ENCODE measurements around the gene TXK. TPM values are rescaled to one million over a fixed set of nuclear protein-coding genes. Genes with fewer than 3 reads are reported as not detected.
"Not testable (repeated sequence)": the region's sequence is repeated elsewhere in the genome, so short reads cannot be mapped to it uniquely, and the experiment has no call there.

TXK gene
- total RNA-seq, 2 experiments from 2014 or later = 67.0 to 69.9 TPM

DNA sequence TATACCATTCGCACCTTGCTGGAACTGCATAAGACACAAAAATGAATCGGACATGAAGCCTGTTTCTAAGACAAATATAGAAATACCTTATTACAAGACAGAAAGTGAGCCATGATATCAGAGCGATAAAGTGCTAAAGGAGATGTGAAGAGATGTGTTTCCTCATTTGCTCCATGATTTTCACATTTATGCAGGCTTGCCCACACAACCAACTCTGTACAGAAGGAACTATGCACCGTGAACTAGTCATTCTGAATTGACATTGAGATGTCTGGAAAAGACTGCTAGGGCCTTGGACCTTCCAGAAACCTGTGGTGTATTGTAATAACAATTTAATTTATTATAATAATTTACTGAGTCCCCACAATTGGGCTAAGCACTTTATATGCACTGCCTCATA is 38.6 kb upstream of the TXK start:
- Histone ChIP-seq H3K9me3 (ENCODE audit: control insufficient read depth in 1 of 2, insufficient read depth in 1 of 2, low read length in 2 of 2) (no peaks in the 10 kb centered on the region), H3K4me1 (ENCODE audit: insufficient read depth, low read length) (no peaks in the 10 kb centered on the region), H3K27ac (ENCODE audit: low read depth in 1 of 2, low read length in 2 of 2) (no peak overlapping the region), H3K4me3 (ENCODE audit: low read length) (no peak overlapping the region), H3K27me3 (ENCODE audit: control insufficient read depth in 1 of 2, insufficient read depth in 2 of 2, low read length in 2 of 2) (no peaks in the 10 kb centered on the region), H3K36me3 (ENCODE audit: insufficient read depth, low read length) (no peaks in the 10 kb centered on the region)
- Mint-ChIP-seq H3K36me3 (ENCODE audit: low read depth) (peaks cover 3% of the 10 kb centered on the region), H3K27me3 (no peaks in the 10 kb centered on the region), H3K4me3 (no peak overlapping the region), H3K27ac (no peak overlapping the region), H3K9me3 (no peaks in the 10 kb centered on the region), H3K4me1 (ENCODE audit: low read depth) (no peaks in the 10 kb centered on the region)
- DNase-seq (no peak), ATAC-seq (ENCODE audit: poor library complexity) (no peak)
- TF ChIP-seq, protein P1, sequence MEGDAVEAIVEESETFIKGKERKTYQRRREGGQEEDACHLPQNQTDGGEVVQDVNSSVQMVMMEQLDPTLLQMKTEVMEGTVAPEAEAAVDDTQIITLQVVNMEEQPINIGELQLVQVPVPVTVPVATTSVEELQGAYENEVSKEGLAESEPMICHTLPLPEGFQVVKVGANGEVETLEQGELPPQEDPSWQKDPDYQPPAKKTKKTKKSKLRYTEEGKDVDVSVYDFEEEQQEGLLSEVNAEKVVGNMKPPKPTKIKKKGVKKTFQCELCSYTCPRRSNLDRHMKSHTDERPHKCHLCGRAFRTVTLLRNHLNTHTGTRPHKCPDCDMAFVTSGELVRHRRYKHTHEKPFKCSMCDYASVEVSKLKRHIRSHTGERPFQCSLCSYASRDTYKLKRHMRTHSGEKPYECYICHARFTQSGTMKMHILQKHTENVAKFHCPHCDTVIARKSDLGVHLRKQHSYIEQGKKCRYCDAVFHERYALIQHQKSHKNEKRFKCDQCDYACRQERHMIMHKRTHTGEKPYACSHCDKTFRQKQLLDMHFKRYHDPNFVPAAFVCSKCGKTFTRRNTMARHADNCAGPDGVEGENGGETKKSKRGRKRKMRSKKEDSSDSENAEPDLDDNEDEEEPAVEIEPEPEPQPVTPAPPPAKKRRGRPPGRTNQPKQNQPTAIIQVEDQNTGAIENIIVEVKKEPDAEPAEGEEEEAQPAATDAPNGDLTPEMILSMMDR (IDR thresholded peaks at IDR 0.05) = no peak
- CTCF ChIA-PET = no interaction called here
- intact Hi-C loops (cut with DNase I, micrococcal nuclease) = no loop called here
- POLR2A ChIA-PET = no interaction called here

DNA sequence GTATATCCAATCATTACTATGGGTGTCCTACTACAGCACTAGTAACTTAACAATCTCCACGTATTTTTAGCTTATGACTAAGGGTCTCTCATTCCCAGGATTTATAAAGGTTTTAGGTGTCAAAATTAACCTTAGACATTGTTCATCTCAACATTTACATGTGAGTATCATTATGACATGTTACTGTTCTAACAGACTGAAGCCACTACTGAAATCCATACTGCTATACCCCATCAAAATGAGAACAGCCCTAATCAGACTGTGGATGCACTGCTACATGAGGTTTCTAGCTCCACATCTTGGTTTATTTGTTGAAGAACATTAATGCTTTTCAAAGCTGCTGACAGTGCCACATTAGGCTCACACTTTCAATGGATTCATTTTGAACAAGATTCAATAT is 35.6 kb upstream of the TXK start:
- no peak for ATAC-seq (ENCODE audit: poor library complexity)
- CTCF ChIA-PET = no interaction called here
- no peak overlapping the region for H3K27ac Mint-ChIP-seq

DNA sequence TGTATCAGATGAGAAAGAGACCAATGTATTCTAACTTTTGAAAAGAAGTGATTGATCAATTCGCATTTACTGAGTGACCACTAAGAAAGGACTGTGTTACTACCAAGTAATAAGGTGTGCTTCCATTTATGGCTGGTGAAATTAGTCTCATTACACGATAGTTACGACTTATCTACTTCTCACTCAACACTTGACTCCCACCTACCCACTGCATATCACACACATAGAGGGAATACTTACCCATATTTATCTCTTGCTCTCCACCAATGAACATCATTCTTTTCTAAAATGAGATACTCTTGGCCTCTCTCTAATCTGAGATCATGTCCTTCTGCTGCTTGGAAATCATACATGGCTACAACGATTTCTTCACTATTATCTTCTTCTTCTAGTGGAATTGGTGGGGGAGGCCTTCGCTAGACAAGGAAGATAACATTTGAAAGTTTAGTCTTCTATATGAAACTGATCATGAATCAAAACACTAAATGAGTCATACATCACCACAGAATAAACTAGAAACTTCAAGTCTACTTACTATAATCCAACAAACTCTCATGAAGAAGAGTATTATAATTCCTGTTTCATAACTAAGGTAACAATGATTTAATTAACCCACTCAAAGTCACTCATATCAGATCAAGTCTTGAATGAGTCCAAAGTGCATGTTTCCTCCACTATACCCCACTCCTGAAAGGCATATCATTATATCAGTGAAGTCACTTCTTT is 33.7 kb upstream of the TXK start:
- Histone ChIP-seq H3K27ac (ENCODE audit: low read depth in 1 of 2, low read length in 2 of 2) (no peak overlapping the region), H3K4me3 (ENCODE audit: low read length) (no peak overlapping the region), H3K27me3 (ENCODE audit: control insufficient read depth in 1 of 2, insufficient read depth in 2 of 2, low read length in 2 of 2) (no peaks in the 10 kb centered on the region), H3K9me3 (ENCODE audit: control insufficient read depth in 1 of 2, insufficient read depth in 1 of 2, low read length in 2 of 2) (no peaks in the 10 kb centered on the region), H3K4me1 (ENCODE audit: insufficient read depth, low read length) (no peaks in the 10 kb centered on the region), H3K36me3 (ENCODE audit: insufficient read depth, low read length) (no peaks in the 10 kb centered on the region)
- no peaks in the 10 kb centered on the region for H3K27me3 Mint-ChIP-seq
- TF ChIP-seq, protein P1 (IDR thresholded peaks at IDR 0.05) = no peak
- POLR2A ChIA-PET = no interaction called here
- H3K36me3 Mint-ChIP-seq (ENCODE audit: low read depth) = peaks cover 14% of the 10 kb centered on the region
- no peak overlapping the region for H3K27ac Mint-ChIP-seq
- intact Hi-C loops (cut with DNase I, micrococcal nuclease) = no loop called here
- no peaks in the 10 kb centered on the region for H3K9me3 Mint-ChIP-seq
- no peak overlapping the region for H3K4me3 Mint-ChIP-seq
- CTCF ChIA-PET = interaction anchor here (0.6 kb wide), 1 partner anchor 14 kb away, joined by 3 read pairs; no protein-coding TSS in a partner anchor
- no peaks in the 10 kb centered on the region for H3K4me1 Mint-ChIP-seq (ENCODE audit: low read depth)
- DNase-seq (no peak), ATAC-seq (ENCODE audit: poor library complexity) (no peak)

More for the DNA sequence above, 35.6 kb upstream of the TXK start:
- intact Hi-C loops (cut with DNase I, micrococcal nuclease) = no loop called here
- Histone ChIP-seq H3K9me3 (ENCODE audit: control insufficient read depth in 1 of 2, insufficient read depth in 1 of 2, low read length in 2 of 2) (no peaks in the 10 kb centered on the region), H3K36me3 (ENCODE audit: insufficient read depth, low read length) (no peaks in the 10 kb centered on the region), H3K27me3 (ENCODE audit: control insufficient read depth in 1 of 2, insufficient read depth in 2 of 2, low read length in 2 of 2) (no peaks in the 10 kb centered on the region), H3K4me3 (ENCODE audit: low read length) (no peak overlapping the region), H3K4me1 (ENCODE audit: insufficient read depth, low read length) (no peaks in the 10 kb centered on the region), H3K27ac (ENCODE audit: low read depth in 1 of 2, low read length in 2 of 2) (no peak overlapping the region)
- Mint-ChIP-seq H3K27me3 (no peaks in the 10 kb centered on the region), H3K4me3 (no peak overlapping the region), H3K4me1 (ENCODE audit: low read depth) (no peaks in the 10 kb centered on the region), H3K9me3 (no peaks in the 10 kb centered on the region), H3K36me3 (ENCODE audit: low read depth) (peaks cover 14% of the 10 kb centered on the region)
- DNase-seq = no peak
- TF ChIP-seq, protein P1 (IDR thresholded peaks at IDR 0.05) = no peak
- POLR2A ChIA-PET = no interaction called here

DNA sequence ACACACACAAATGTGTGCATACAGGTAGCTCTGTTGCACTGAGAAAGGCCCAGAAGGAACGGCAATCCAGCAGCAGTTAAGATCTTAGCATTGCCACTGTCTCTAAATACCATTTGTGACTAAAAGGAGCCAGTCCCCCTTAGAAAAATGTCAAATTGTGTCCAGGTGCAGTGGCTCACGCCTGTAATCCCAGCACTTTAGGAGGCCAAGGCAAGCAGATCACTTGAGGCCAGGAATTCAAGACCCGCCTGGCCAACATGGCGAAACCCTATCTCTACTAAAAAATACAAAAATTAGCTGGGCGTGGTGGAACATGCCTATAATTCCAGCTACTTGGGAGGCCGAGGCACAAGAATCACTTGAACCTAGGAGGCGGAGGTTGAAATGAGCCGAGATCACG is 30.5 kb upstream of the TXK start:
- H3K36me3 Mint-ChIP-seq (ENCODE audit: low read depth) = peaks cover 25% of the 10 kb centered on the region
- H3K4me3 Mint-ChIP-seq; DNase-seq; H3K27ac Mint-ChIP-seq; H3K4me1 Mint-ChIP-seq (ENCODE audit: low read depth); H3K9me3 Mint-ChIP-seq; H3K27ac ChIP-seq (ENCODE audit: low read depth in 1 of 2, low read length in 2 of 2); H3K36me3 ChIP-seq (ENCODE audit: insufficient read depth, low read length); H3K9me3 ChIP-seq (ENCODE audit: control insufficient read depth in 1 of 2, insufficient read depth in 1 of 2, low read length in 2 of 2); intact Hi-C loops (cut with DNase I, micrococcal nuclease); H3K27me3 ChIP-seq (ENCODE audit: control insufficient read depth in 1 of 2, insufficient read depth in 2 of 2, low read length in 2 of 2); ATAC-seq (ENCODE audit: poor library complexity); H3K27me3 Mint-ChIP-seq; CTCF ChIA-PET; POLR2A ChIA-PET; H3K4me1 ChIP-seq (ENCODE audit: insufficient read depth, low read length); H3K4me3 ChIP-seq (ENCODE audit: low read length): not testable (repeated sequence)
